GM19372 (cell line): ENCODE measurements around the gene GOLGA7B.

ENCODE experiments used
- ATAC-seq: cut with Tn5 transposase; IDR thresholded peaks from one replicate; pipeline ENCODE4 v1.9.1; 2021; ENCODE audit warnings: mild to moderate bottlenecking, low read depth, moderate library complexity; ENCODE audit not compliant: unreplicated experiment

GOLGA7B gene

DNA sequence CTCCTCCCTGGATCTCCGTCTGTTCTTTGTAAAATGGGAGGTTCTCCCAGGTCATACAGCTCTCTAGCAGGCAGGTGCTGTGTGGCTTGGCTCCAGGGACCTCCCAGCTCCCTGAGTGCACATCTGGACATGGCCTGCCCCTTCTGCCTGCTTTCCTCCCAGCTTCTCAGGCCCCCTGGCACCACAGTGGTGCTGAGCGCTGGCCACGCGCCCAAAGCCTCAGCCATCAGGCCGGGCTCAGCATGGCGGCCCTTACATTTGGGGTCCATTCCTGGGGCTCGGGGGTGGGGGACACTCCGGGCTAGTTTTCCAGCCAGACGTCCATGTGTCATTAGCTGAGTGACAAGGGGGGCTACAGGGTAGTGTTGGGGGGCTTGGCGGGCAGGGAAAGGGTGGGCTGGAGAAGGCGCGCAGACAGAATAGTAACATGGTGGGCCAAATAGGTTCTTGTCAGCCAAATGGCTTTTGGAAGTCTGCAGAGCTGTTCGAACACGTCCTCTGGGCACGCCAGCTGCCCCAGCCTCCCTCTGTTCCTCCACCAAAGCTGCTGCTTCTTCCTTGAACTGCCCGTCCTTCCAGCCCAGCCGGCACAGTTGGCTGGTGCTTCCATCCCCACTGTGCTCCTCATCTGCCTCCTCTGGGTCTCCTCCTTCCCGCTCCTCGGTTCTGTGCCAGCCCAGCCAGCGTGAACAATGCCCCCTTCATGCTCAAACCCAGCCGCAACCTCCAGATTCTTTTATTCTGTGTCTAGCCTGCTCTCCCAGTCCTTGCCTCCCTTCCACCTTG lies 65.9 kb downstream of the GOLGA7B start:
- no peak for ATAC-seq

DNA sequence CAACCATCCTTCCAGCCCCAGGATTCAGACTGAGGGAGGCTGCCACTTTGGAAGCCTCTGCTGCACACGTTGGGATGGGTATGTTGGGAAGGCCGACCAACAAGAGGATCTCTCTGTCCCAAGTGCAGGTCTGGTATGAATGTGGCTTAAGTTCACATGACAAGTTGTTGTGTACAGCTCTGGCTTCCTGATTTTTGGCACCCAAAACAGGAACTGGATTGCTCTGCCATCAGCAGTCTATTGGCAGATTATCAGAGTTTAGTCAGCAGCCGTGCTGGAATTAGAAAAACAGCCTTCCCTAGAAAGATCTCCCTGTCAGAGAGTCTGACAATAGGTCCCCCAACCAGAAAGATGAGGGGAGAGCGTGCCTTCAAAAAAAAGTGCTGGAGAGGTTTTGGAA lies 66.9 kb downstream of the GOLGA7B start:
- no peak for ATAC-seq

DNA sequence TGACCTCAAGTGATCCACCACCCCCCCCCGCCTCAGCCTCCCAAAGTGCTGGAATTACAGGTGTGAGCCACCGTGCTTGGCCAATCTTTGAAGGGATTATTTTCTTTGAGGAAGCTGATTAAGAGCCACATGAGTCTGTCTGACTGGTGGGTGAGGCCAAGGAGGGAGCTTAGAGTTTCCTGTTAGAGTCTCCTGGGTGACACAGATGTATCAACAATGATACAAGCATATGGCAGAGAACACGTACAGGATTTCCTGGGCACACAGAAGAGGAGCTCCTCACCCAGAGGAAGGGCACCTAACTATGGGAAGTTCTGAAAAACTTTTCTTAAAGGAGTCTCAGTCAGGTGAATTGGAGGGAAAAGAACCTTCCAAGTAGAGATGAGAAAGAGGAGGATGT lies 69.4 kb downstream of the GOLGA7B start:
- no peak for ATAC-seq

DNA sequence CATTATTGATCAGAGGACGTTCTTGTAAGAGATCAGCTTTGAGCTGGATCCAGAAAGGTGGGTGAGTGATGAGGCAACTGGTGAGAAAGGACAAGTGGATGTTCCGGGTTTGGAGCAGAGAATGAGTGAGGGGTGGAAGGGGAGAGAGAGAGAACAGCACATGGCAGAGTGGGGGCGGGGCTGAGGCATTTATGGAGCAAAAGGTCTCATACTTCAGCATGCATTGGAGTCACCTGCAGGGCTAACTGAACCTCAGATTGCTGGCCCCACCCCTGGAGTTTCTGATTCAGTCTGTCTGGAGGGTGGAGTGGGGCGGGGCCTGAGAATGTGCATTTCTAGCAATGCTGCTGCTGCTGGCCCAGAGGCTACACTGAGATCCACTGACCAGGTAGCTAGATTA lies 71.2 kb downstream of the GOLGA7B start:
- no peak for ATAC-seq
